Subcutaneous adipose tissue (tissue), 4 donors: ENCODE measurements around the gene PIWIL4. TPM values are rescaled to one million over a fixed set of nuclear protein-coding genes. Genes with fewer than 3 reads are reported as not detected.

Experiments
- total RNA-seq, 4 donors: library from RNA; depleted of rRNA; stranded (reverse); fragments of >200 nt; gene quantifications; one replicate each; pipeline ENCODE4 v1.1.0, GENCODE V29; 2016
- TF ChIP-seq, protein P1 (sequence below): fragments of 450-650 bp; IDR thresholded peaks from one replicate; pipeline ENCODE4 v1.5.1; 2016; ENCODE audit warnings: low read depth, mild to moderate bottlenecking, control low read depth, antibody characterized with exemption, moderate library complexity

Gene PIWIL4
- total RNA-seq, 4 donors from 2014 or later: 2.8 to 9.0 (median 7.6) TPM

- TF ChIP-seq, protein P1, sequence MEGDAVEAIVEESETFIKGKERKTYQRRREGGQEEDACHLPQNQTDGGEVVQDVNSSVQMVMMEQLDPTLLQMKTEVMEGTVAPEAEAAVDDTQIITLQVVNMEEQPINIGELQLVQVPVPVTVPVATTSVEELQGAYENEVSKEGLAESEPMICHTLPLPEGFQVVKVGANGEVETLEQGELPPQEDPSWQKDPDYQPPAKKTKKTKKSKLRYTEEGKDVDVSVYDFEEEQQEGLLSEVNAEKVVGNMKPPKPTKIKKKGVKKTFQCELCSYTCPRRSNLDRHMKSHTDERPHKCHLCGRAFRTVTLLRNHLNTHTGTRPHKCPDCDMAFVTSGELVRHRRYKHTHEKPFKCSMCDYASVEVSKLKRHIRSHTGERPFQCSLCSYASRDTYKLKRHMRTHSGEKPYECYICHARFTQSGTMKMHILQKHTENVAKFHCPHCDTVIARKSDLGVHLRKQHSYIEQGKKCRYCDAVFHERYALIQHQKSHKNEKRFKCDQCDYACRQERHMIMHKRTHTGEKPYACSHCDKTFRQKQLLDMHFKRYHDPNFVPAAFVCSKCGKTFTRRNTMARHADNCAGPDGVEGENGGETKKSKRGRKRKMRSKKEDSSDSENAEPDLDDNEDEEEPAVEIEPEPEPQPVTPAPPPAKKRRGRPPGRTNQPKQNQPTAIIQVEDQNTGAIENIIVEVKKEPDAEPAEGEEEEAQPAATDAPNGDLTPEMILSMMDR: no peak
These were observed 10.7 kb downstream of the PIWIL4 start for GRCh38 chr11:94577841-94578240.

DNA sequence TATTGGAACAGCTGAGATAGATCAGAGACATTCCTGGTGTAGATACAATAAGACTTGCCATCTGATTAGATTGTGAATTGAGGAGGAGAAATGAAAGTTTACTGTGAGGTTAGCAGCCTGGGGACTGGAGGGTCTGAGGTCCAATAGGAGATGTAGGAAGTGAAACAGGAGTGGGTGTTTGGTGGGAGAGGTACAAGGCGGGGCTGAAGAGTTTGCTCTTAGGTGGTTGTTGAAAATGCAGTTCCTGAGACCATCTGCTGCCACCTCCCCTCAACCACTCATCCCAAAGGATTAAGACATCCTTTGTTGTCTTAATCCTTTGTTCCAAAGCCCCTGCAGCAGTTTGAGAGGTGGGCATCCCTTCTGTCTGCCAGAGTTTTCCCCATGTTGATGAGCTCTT is 14.8 kb downstream of the PIWIL4 start:
- TF ChIP-seq, protein P1: no peak

- TF ChIP-seq, protein P1: no peak
These were observed 16.2 kb downstream of the PIWIL4 start for GRCh38 chr11:94583213-94583865.

- TF ChIP-seq, protein P1: no peak
These were observed 16.8 kb downstream of the PIWIL4 start for GRCh38 chr11:94583866-94584500.

DNA sequence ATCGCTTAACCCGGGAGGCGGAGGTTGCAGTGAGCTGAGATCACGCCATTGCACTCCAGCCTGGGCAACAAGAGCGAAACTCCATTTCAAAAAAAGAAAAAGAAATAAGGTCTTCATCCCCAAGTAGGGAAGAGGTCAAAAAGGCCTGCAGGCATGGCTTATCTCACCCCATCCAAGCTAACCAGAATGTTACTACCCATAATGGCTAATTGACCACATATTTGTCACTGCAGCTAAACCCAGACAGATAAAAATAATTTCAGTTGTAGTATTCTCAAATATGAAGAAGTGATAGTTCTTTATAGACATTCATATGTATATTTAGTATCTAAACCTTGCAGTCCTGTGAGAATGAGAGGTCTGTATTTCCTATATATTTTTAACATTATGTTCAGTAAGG is 17.8 kb downstream of the PIWIL4 start:
- TF ChIP-seq, protein P1: no peak

DNA sequence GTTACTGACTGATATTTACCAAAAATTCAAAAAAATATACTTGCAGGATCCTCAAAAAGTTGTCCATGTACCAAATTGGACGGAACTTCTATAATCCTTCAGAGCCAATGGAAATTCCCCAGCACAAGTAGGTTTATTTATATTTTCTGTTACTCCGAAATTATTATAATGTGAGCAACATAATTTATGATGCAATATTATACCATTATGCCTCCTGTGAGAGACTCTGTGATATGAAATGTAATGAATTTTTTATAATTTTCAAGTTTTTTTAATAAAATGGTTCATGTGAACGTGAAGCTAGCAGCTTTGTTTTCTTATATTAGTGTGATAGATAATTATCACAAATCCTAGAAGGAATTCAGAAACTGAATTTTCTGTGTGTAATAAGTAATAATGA is 18.2 kb downstream of the PIWIL4 start:
- TF ChIP-seq, protein P1: no peak

GRCh38 chr11:94586546-94586945 is 19.4 kb downstream of the PIWIL4 start:
- TF ChIP-seq, protein P1: no peak
